Glutamatergic neuron (in vitro differentiated cells): Measurements from ENCODE around the gene ATP23. TPM values are rescaled to one million over a fixed set of nuclear protein-coding genes. Genes with fewer than 3 reads are reported as not detected.

Experiments
- DNase-seq: peaks from one replicate; pipeline ENCODE4 v3.0.0; 2022
- H3K27ac Mint-ChIP-seq: one replicate; pipeline ENCODE4 v1.8.0; 2020; ENCODE audit warnings: mild to moderate bottlenecking, mixed read lengths, inconsistent platforms; ENCODE audit not compliant: unreplicated experiment
- H3K27me3 Mint-ChIP-seq: one replicate; pipeline ENCODE4 v1.8.0; 2020; ENCODE audit warnings: mild to moderate bottlenecking, moderate library complexity, mixed read lengths, inconsistent platforms; ENCODE audit not compliant: unreplicated experiment
- H3K36me3 Mint-ChIP-seq: one replicate; pipeline ENCODE4 v1.8.0; 2020; ENCODE audit warnings: mild to moderate bottlenecking, mixed read lengths, inconsistent platforms; ENCODE audit not compliant: unreplicated experiment
- H3K4me1 Mint-ChIP-seq: one replicate; pipeline ENCODE4 v1.8.0; 2020; ENCODE audit warnings: mild to moderate bottlenecking, low read depth, mixed read lengths, inconsistent platforms; ENCODE audit not compliant: unreplicated experiment
- H3K4me3 Mint-ChIP-seq: one replicate; pipeline ENCODE4 v1.8.0; 2020; ENCODE audit warnings: mild to moderate bottlenecking, mixed read lengths, inconsistent platforms; ENCODE audit not compliant: unreplicated experiment
- H3K9me3 Mint-ChIP-seq: one replicate; pipeline ENCODE4 v1.8.0; 2020; ENCODE audit warnings: mild to moderate bottlenecking, moderate library complexity, mixed read lengths, inconsistent platforms; ENCODE audit not compliant: unreplicated experiment
- CTCF ChIP-seq: fragments of 200-600 bp; sonication (generic); IDR thresholded peaks from one replicate; pipeline ENCODE4 v1.5.0; 2021; ENCODE audit not compliant: partially characterized antibody, unreplicated experiment
- total RNA-seq: library from RNA; stranded (reverse); fragmentation: NEBNext Ultra II Directional; extraction: Animal tissue kit (Norgen Biotek cat#: 25700); gene quantifications from one replicate; pipeline ENCODE4 v1.2.1, GENCODE V29; 2021; ENCODE audit not compliant: unreplicated experiment

The ATP23 gene
- total RNA-seq, 1 donor from 2014 or later, result 1.3 TPM

DNA sequence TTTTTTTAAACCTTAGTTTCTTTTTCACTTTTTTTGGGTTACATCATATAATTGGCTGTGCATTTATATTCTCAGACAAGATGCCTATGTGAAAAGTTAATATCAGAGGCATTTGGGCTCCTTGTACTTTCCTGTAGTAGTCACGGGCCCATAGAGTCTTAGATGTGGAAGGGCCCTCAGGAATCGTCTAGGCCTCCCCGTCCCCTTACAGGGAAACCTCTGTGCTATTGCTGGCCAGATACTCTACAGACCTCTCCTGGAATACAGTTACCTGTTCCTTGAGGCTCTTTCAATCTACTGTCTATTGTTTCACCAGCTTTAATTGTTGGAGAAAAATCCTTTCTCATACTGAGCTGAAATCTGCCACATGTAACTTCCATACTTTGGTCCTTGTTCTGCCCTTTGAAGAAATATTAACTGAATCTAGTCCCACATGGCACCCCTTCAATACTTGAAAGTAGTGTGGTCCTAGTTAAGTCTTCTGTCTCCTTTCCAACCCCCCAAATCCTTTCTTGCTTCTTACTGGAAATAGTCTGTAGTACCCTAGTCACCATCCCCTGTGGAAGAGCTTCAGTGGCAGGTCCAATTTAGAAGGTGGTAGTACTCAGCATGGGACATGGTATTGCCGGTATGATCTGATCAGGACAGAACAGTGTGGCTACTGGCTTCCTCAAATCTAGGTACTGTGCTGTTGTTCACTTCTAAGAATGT, 3.1 kb downstream of the ATP23 start:
- Mint-ChIP-seq H3K27me3 (peaks cover 6% of the 10 kb centered on the region), H3K4me1 (peaks cover 3% of the 10 kb centered on the region), H3K9me3 (peaks cover 6% of the 10 kb centered on the region), H3K36me3 (no peaks in the 10 kb centered on the region), H3K27ac (no peak overlapping the region), H3K4me3 (no peak overlapping the region)
- no peak for TF ChIP-seq CTCF
- DNase-seq, result no peak

- no peak for DNase-seq
- H3K27ac Mint-ChIP-seq, result no peak overlapping the region
- H3K9me3 Mint-ChIP-seq, result no peaks in the 10 kb centered on the region
- H3K4me1 Mint-ChIP-seq, result no peaks in the 10 kb centered on the region
- peaks cover 6% of the 10 kb centered on the region for H3K36me3 Mint-ChIP-seq
- no peaks in the 10 kb centered on the region for H3K27me3 Mint-ChIP-seq
- H3K4me3 Mint-ChIP-seq, result no peak overlapping the region
- TF ChIP-seq CTCF, result no peak
Observed at GRCh38 chr12:57952766-57953165, 11.4 kb downstream of the ATP23 start.

- no peak overlapping the region for H3K27ac Mint-ChIP-seq
- H3K4me3 Mint-ChIP-seq, result no peak overlapping the region
- H3K36me3 Mint-ChIP-seq, result peaks cover 20% of the 10 kb centered on the region
- peaks cover 2% of the 10 kb centered on the region for H3K9me3 Mint-ChIP-seq
- no peaks in the 10 kb centered on the region for H3K4me1 Mint-ChIP-seq
- no peaks in the 10 kb centered on the region for H3K27me3 Mint-ChIP-seq
- DNase-seq, result no peak
- TF ChIP-seq CTCF, result no peak
Observed at GRCh38 chr12:57954768-57955167, 13.4 kb downstream of the ATP23 start.

DNA sequence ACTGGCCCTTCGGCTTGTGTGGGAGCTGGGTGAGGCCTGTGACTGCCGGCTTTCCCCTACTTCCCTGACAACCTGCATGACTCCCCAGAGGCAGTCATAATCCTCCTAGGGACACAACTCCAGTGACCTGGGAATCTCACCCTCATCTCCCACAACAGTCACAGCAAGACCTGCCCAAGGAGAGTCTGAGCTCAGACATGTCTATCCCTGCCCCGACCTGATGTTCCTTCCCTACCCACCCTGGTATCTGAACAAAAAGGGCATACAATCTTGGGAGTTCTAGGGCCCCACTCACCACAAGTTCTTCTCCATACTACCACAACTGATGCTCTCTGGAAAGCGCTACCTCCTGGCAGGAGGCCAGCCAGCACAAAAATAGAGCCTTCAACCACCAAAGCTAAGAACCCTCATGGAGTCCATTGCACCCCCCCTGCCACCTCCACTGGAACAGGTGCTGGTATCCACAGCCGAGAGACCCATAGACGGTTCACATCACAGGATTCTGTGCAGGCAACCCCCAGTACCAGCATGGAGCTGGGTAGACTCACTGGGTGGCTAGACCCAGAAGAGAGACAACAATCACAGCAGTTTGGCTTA, 16.8 kb downstream of the ATP23 start:
- Mint-ChIP-seq H3K27me3 (peaks cover 3% of the 10 kb centered on the region), H3K27ac (no peak overlapping the region), H3K4me3 (no peak overlapping the region), H3K36me3 (peaks cover 29% of the 10 kb centered on the region), H3K9me3 (peaks cover 7% of the 10 kb centered on the region), H3K4me1 (no peaks in the 10 kb centered on the region)
- no peak for DNase-seq
- no peak for TF ChIP-seq CTCF

DNA sequence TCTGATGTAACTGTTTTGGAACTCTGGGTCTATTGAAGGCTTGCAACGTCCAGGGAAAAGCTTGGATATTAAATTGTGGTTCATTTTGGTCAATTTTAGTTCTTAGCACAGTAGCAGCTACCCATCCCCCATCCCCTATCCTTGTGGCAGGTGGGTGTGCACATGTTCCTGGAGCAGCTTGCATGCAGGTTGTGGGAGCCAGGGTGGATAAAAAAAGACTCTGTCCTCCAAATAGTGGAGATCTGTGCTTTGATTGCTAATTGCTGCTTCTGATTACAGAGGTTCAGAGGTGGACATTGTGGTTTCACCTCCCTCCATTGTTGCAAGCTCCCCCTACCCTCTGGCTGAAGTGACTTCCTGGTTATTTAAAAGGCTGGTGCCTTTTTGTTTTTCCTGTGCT, 23.1 kb downstream of the ATP23 start:
- Mint-ChIP-seq H3K4me1 (no peaks in the 10 kb centered on the region), H3K36me3 (peaks cover 16% of the 10 kb centered on the region), H3K4me3 (no peak overlapping the region), H3K27ac (no peak overlapping the region), H3K9me3 (peaks cover 14% of the 10 kb centered on the region), H3K27me3 (peaks cover 5% of the 10 kb centered on the region)
- DNase-seq, result no peak
- no peak for TF ChIP-seq CTCF
